ENCODE results near the gene TMEM52B.

DNA sequence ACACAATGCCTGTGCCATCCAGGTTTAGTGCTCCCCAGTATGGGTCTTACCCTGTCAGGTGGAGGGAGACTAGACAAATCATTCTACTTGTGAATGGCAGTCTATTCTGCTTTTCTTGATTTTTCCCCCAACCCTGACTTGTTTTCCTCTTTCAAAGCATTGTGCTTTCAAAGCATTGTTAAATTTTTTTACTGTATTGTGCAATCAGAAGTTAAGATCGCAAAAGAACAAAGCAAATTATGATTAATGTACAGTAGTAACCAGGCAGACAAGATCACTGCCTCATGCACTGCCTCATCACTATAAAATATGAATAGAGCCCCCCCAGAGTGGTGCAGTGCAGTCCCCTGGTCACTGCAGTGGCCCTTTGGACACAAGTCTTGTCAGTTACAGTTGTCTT lies 47.9 kb downstream of the TMEM52B start:
- TF ChIP-seq, protein P1, sequence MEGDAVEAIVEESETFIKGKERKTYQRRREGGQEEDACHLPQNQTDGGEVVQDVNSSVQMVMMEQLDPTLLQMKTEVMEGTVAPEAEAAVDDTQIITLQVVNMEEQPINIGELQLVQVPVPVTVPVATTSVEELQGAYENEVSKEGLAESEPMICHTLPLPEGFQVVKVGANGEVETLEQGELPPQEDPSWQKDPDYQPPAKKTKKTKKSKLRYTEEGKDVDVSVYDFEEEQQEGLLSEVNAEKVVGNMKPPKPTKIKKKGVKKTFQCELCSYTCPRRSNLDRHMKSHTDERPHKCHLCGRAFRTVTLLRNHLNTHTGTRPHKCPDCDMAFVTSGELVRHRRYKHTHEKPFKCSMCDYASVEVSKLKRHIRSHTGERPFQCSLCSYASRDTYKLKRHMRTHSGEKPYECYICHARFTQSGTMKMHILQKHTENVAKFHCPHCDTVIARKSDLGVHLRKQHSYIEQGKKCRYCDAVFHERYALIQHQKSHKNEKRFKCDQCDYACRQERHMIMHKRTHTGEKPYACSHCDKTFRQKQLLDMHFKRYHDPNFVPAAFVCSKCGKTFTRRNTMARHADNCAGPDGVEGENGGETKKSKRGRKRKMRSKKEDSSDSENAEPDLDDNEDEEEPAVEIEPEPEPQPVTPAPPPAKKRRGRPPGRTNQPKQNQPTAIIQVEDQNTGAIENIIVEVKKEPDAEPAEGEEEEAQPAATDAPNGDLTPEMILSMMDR (IDR thresholded peaks at IDR 0.05): no peak
- TF ChIP-seq EP300 (IDR thresholded peaks at IDR 0.05): no peak

Measured in esophagus muscularis mucosa (tissue), 3 donors.